Iris pigment epithelial cell (primary cell): ENCODE measurements around the gene TMEM106C.

Experiments used
- DNase-seq: peaks from one replicate; pipeline ENCODE4 v3.0.0-alpha.2; 2011; ENCODE audit warnings: low read depth

TMEM106C gene

GRCh38 chr12:48016373-48017020 is 53.1 kb downstream of the TMEM106C start:
- no peak for DNase-seq

GRCh38 chr12:48017496-48017895 is 54.1 kb downstream of the TMEM106C start:
- DNase-seq: no peak

- DNase-seq: no peak
Measured at GRCh38 chr12:48017921-48018617, 54.7 kb downstream of the TMEM106C start.
